Osteoblast (primary cell): ENCODE measurements around the gene PDZRN3. TPM values are rescaled to one million over a fixed set of nuclear protein-coding genes. Genes with fewer than 3 reads are reported as not detected.

Experiments
- DNase-seq: peaks from one replicate; pipeline ENCODE4 v3.0.0; 2011; ENCODE audit warnings: low spot score, mixed read lengths; ENCODE audit not compliant: insufficient read length; ENCODE audit errors: missing footprints
- H2AFZ ChIP-seq: 2 replicates; pipeline ENCODE4 v1.6.0; 2011; ENCODE audit warnings: mild to moderate bottlenecking, low read length
- H3K27ac ChIP-seq: 2 replicates; pipeline ENCODE4 v1.5.1; 2011; ENCODE audit warnings: mild to moderate bottlenecking, low read depth, low read length, moderate library complexity
- H3K27me3 ChIP-seq: 2 replicates; pipeline ENCODE4 v1.6.0; 2012; ENCODE audit warnings: mild to moderate bottlenecking, control low read depth, inconsistent platforms, low read length, moderate library complexity; ENCODE audit not compliant: insufficient read depth
- H3K36me3 ChIP-seq: 2 replicates; pipeline ENCODE4 v1.5.1; 2011; ENCODE audit warnings: mild to moderate bottlenecking, low read length, control low read depth, moderate library complexity; ENCODE audit not compliant: insufficient read depth
- H3K4me1 ChIP-seq: 2 replicates; pipeline ENCODE4 v1.5.1; 2011; ENCODE audit warnings: mild to moderate bottlenecking, low read length, control low read depth, moderate library complexity; ENCODE audit not compliant: insufficient read depth
- H3K4me2 ChIP-seq: 2 replicates; pipeline ENCODE4 v1.6.0; 2011; ENCODE audit warnings: mild to moderate bottlenecking, low read length; ENCODE audit not compliant: insufficient read depth
- H3K4me3 ChIP-seq: fragments of 200-600 bp; sonication (generic); 3 replicates; pipeline ENCODE4 v1.5.1; 2012; ENCODE audit warnings: mild to moderate bottlenecking, low read length, inconsistent platforms; ENCODE audit not compliant: insufficient read depth
- H3K79me2 ChIP-seq: 2 replicates; pipeline ENCODE4 v1.6.0; 2012; ENCODE audit warnings: mild to moderate bottlenecking, low read length, control low read depth, inconsistent platforms; ENCODE audit not compliant: insufficient read depth
- H3K9me3 ChIP-seq: 2 replicates; pipeline ENCODE4 v1.5.1; 2011; ENCODE audit warnings: low read depth, low read length, control low read depth
- H4K20me1 ChIP-seq: 2 replicates; pipeline ENCODE4 v1.6.0; 2012; ENCODE audit warnings: mild to moderate bottlenecking, low read length, control low read depth; ENCODE audit not compliant: insufficient read depth
- CTCF ChIP-seq: IDR thresholded peaks from 2 replicates; pipeline ENCODE4 v1.5.1; 2011; ENCODE audit warnings: mild to moderate bottlenecking, low read depth, low read length, moderate library complexity; ENCODE audit errors: extremely low read depth
- total RNA-seq: library from RNA; depleted of rRNA; stranded (reverse); fragments of >200 nt; gene quantifications from 2 replicates; pipeline ENCODE4 v1.2.3, GENCODE V29; 2012

Gene PDZRN3
- total RNA-seq, 1 donor, result 26.4 TPM

DNA sequence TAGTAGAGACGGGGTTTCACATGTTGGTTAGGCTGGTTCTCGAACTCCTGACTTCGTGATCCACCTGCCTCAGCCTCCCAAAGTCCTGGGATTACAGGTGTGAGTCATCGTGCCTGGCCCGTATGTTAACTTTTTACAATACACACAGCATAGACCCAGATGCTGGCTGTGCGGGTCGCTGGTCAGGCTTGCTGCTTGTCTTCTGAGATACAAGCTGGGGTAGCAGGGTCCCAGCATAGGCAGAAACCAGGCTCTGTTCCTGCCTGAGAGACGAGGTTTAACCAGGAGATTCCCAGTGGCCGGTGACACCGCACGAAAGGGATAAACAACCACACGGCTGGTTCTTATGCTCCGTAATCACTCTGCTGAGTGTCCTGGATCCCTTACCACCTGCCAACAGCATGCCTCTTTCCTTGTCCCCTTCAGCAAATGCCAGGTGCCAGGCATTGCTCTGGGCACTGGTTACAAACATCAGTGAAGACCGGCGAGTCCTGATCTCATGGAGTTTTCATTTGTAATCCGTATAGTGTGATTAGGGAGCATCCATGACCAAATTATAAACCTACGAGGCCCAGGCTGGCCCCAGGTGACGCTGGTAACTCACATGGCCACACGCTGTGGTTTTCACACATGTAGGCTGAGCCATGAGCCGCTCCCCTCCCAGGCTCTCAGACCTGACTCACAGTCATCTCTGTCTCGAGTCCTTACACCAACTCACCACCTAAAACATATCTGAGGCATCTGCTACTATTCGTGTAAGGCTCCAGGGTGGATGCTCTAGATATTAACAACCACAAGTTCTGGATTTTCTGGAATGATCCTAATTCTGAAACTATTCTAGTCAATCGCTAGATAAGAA lies 125.7 kb downstream of the PDZRN3 start:
- H3K4me1 ChIP-seq, result peaks cover 42% of the 10 kb centered on the region
- no peak for DNase-seq
- H3K79me2 ChIP-seq, result peaks cover 12% of the 10 kb centered on the region
- H3K27me3 ChIP-seq, result no peaks in the 10 kb centered on the region
- H3K4me2 ChIP-seq, result no peak overlapping the region
- H2AFZ ChIP-seq, result no peak overlapping the region
- H3K27ac ChIP-seq, result no peak overlapping the region
- TF ChIP-seq CTCF, result no peak
- H3K36me3 ChIP-seq, result no peaks in the 10 kb centered on the region
- H3K4me3 ChIP-seq, result no peak overlapping the region
- peaks cover 3% of the 10 kb centered on the region for H4K20me1 ChIP-seq
- no peaks in the 10 kb centered on the region for H3K9me3 ChIP-seq

DNA sequence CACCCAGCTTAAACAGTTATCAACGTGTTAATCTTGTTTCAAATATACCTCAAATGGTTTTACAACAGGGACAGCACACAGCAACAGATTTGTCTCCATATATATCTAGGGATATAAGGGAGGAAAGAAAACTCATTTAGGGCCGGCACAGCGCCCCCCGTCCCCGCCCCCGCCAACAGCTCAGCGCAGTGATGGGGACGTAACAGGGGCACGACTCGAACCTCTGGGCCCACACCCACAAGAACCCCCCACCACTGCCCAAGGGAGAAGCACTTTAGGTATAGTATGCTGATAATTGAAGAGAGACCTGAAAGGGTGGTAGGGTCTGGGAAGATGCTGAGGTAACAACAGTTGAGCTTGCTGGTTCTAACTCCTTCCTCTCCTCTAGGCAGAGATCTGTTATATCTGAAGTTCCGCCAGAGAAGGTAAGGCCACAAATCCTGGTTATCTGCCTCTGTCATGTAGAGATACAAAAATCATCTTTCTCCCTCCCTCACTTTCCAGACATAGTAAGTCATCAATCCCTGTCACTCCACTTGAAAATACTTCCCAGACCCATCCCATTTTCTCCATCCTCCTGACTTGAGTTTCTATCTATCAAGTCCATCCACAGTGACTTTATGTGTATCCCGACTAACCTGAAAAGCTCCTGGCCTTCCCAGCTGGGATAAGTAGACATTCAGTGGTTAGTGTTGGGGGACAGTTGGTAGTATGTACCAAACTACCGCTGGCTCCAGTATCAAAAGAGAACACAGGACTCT lies 126.9 kb downstream of the PDZRN3 start:
- peaks cover 15% of the 10 kb centered on the region for H3K79me2 ChIP-seq

DNA sequence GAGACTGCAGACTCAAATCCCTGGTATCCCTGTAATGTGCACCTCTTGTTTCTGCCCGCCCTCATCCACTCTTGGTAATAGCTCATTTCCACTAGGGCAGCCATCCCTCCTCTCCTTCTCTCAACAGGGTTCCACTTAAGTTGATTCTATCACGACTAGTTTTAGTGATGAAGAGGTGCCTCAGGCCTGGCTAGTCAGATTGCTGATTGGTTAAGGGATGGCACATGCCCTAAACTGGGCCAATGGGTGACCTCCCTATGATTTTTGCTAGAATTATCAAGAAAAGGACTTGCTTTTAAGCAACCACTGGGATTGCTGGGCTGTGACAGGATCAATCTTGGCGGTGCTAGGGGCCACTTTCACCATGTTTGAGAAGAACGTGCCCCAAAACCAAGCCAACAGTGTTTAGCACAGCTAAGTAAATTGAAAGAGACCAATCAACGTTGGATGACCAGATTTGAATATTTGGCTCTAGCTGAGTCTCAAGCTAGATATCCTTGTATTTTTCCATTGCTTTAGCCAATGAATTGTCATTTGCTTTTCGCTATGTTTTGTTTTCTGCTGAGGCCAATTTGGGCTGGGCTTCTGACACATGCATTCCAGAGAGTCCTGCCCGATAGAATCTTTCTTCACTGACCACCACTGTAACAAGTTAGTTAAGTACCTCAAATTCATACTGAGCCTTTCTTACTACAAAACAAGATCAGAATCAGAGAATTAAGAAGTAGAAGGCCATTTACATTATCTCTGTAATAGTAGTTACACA lies 131.0 kb downstream of the PDZRN3 start:
- peak; percentile 85 for DNase-seq
- peak overlapping the region; percentile 7 for H3K4me2 ChIP-seq
- H3K27me3 ChIP-seq, result no peaks in the 10 kb centered on the region
- peaks cover 9% of the 10 kb centered on the region for H4K20me1 ChIP-seq
- H3K4me3 ChIP-seq, result peak overlapping the region; percentile 10
- peaks cover 6% of the 10 kb centered on the region for H3K79me2 ChIP-seq
- H3K36me3 ChIP-seq, result no peaks in the 10 kb centered on the region
- no peak overlapping the region for H2AFZ ChIP-seq
- H3K27ac ChIP-seq, result peak overlapping the region; percentile 77
- no peaks in the 10 kb centered on the region for H3K9me3 ChIP-seq
- TF ChIP-seq CTCF, result no peak
- peaks cover 33% of the 10 kb centered on the region for H3K4me1 ChIP-seq

More for the DNA sequence above, 126.9 kb downstream of the PDZRN3 start:
- no peak overlapping the region for H2AFZ ChIP-seq
- peaks cover 38% of the 10 kb centered on the region for H3K4me1 ChIP-seq
- DNase-seq, result no peak
- H3K36me3 ChIP-seq, result no peaks in the 10 kb centered on the region
- no peak overlapping the region for H3K27ac ChIP-seq
- no peaks in the 10 kb centered on the region for H3K9me3 ChIP-seq
- TF ChIP-seq CTCF, result no peak
- H4K20me1 ChIP-seq, result peaks cover 3% of the 10 kb centered on the region
- H3K4me2 ChIP-seq, result no peak overlapping the region
- no peak overlapping the region for H3K4me3 ChIP-seq
- H3K27me3 ChIP-seq, result no peaks in the 10 kb centered on the region
